Cardiac septum (tissue), 1 donor: ENCODE results near the gene AKT1. TPM values are rescaled to one million over a fixed set of nuclear protein-coding genes. Genes with fewer than 3 reads are reported as not detected.

Experiments used
- total RNA-seq: library from RNA; stranded (reverse); fragmentation: NEBNext Ultra II Directional; extraction: Animal tissue kit (Norgen Biotek cat#: 25700); gene quantifications from one replicate; pipeline ENCODE4 v1.2.1, GENCODE V29; 2021
- donor health status: DM: no; HTN: no; CAD: no.

The AKT1 gene
- total RNA-seq, 1 donor from 2014 or later = 172 TPM

Other genes starting within 250 kb of the AKT1 start
- gene C14orf180, start 216.0 kb downstream of the AKT1 start, total RNA-seq = 67.8 TPM
- gene TMEM179, start 191.0 kb downstream of the AKT1 start, total RNA-seq = 0.89 TPM
- 41.2 TPM for gene INF2, start 106.1 kb downstream of the AKT1 start, total RNA-seq
- gene ADSS1, start 71.5 kb downstream of the AKT1 start, total RNA-seq = 114 TPM
- 50.9 TPM for gene SIVA1, start 42.6 kb downstream of the AKT1 start, total RNA-seq
- gene ZBTB42, start 5.4 kb upstream of the AKT1 start, total RNA-seq = 8.6 TPM
- gene CEP170B, start 69.5 kb upstream of the AKT1 start, total RNA-seq = 19.2 TPM
- gene PLD4, start 129.1 kb upstream of the AKT1 start, total RNA-seq = 0.51 TPM
- 4.6 TPM for gene AHNAK2, start 182.6 kb upstream of the AKT1 start, total RNA-seq
- 2.7 TPM for gene CLBA1, start 190.0 kb upstream of the AKT1 start, total RNA-seq
- gene CDCA4, start 225.3 kb upstream of the AKT1 start, total RNA-seq = 2.3 TPM